CD14-positive monocyte (primary cell): ENCODE data around the gene EMC10. TPM values are rescaled to one million over a fixed set of nuclear protein-coding genes. Genes with fewer than 3 reads are reported as not detected.
A peak's percentile ranks its signal among the peaks of the same experiment; 100 is the strongest.

Experiments used
- DNase-seq, 3 donors: peaks; one replicate each; pipeline ENCODE4 v3.0.0-alpha.2; 2011 to 2022
- H2AFZ ChIP-seq: 2 replicates; pipeline ENCODE4 v1.6.0; 2012; ENCODE audit warnings: mild to moderate bottlenecking, low read depth, low read length, inconsistent platforms; ENCODE audit not compliant: insufficient read depth, poor library complexity, severe bottlenecking
- H3K27ac ChIP-seq, 2 donors: 1 replicate in 1 of 2; 2 replicates in 1 of 2; pipeline ENCODE4 v1.5.1; 2012 to 2013; ENCODE audit warnings: low read length in 2 of 2, control low read depth in 1 of 2, inconsistent platforms in 1 of 2, low read depth in 1 of 2, mild to moderate bottlenecking in 1 of 2
- H3K27me3 ChIP-seq, 2 donors: one replicate each; pipeline versions ENCODE4 v1.6.0 to v1.6.1; 2011 to 2013; ENCODE audit warnings: low read length in 2 of 2; ENCODE audit not compliant: control insufficient read depth in 2 of 2, insufficient read depth in 2 of 2
- H3K36me3 ChIP-seq, 2 donors: replicated peaks in 1 of 2; 1 replicate in 1 of 2; 2 replicates in 1 of 2; pipeline versions ENCODE4 v1.5.1 to v1.6.1; 2012 to 2013; ENCODE audit warnings: low read length in 2 of 2, control low read depth in 1 of 2, inconsistent platforms in 1 of 2, mild to moderate bottlenecking in 1 of 2; ENCODE audit not compliant: insufficient read depth in 2 of 2, control insufficient read depth in 1 of 2
- H3K4me1 ChIP-seq, 2 donors: 1 replicate in 1 of 2; 2 replicates in 1 of 2; pipeline versions ENCODE4 v1.5.1 to v1.6.1; 2012 to 2013; ENCODE audit warnings: low read length in 2 of 2, control low read depth in 1 of 2, inconsistent platforms in 1 of 2, mild to moderate bottlenecking in 1 of 2, moderate library complexity in 1 of 2; ENCODE audit not compliant: insufficient read depth in 2 of 2, control insufficient read depth in 1 of 2
- H3K4me2 ChIP-seq: replicated peaks from 2 replicates; pipeline ENCODE3; 2012; ENCODE audit warnings: low read length, moderate library complexity, mild to moderate bottlenecking; ENCODE audit not compliant: poor library complexity, severe bottlenecking; ENCODE audit errors: extremely low read depth
- H3K4me3 ChIP-seq, 3 experiments: fragments of 200-600 bp in 1 of 3; sonication (generic) in 1 of 3; replicated peaks in 1 of 3; 1 replicate in 2 of 3; 2 replicates in 1 of 3; pipeline ENCODE4 v1.5.1; 2011 to 2013; ENCODE audit warnings: low read length in 3 of 3, mild to moderate bottlenecking in 3 of 3, control low read depth in 2 of 3, low read depth in 2 of 3, inconsistent platforms in 1 of 3, moderate library complexity in 1 of 3
- H3K79me2 ChIP-seq: 2 replicates; pipeline ENCODE4 v1.6.0; 2012; ENCODE audit warnings: mild to moderate bottlenecking, control low read depth, inconsistent platforms, low read length, moderate library complexity; ENCODE audit not compliant: insufficient read depth
- H3K9ac ChIP-seq: 2 replicates; pipeline ENCODE4 v1.6.0; 2017; ENCODE audit warnings: low read length, mild to moderate bottlenecking; ENCODE audit not compliant: insufficient read depth, poor library complexity, severe bottlenecking
- H3K9me3 ChIP-seq, 2 donors: replicated peaks in 1 of 2; 1 replicate in 1 of 2; 2 replicates in 1 of 2; pipeline versions ENCODE4 v1.5.1 to v1.6.1; 2012 to 2013; ENCODE audit warnings: low read length in 2 of 2, control low read depth in 1 of 2; ENCODE audit not compliant: control insufficient read depth in 1 of 2, insufficient read depth in 1 of 2
- H4K20me1 ChIP-seq: 2 replicates; pipeline ENCODE4 v1.6.0; 2012; ENCODE audit warnings: mild to moderate bottlenecking, low read length, control low read depth, moderate library complexity; ENCODE audit not compliant: insufficient read depth
- H3K27ac Mint-ChIP-seq, 7 donors: one replicate each; pipeline ENCODE4 v1.8.0; 2020; ENCODE audit warnings: mild to moderate bottlenecking in 7 of 7, mixed read lengths in 7 of 7, moderate library complexity in 6 of 7, inconsistent platforms in 2 of 7
- H3K27me3 Mint-ChIP-seq, 3 donors: one replicate each; pipeline ENCODE4 v1.8.0; 2021 to 2022; ENCODE audit warnings: low read depth in 3 of 3, mild to moderate bottlenecking in 3 of 3, mixed read lengths in 3 of 3, moderate library complexity in 3 of 3, inconsistent platforms in 1 of 3
- H3K36me3 Mint-ChIP-seq, 2 donors: one replicate each; pipeline ENCODE4 v1.8.0; 2020; ENCODE audit warnings: mixed read lengths in 2 of 2, inconsistent platforms in 1 of 2, mild to moderate bottlenecking in 1 of 2
- H3K4me1 Mint-ChIP-seq: one replicate; pipeline ENCODE4 v1.8.0; 2020; ENCODE audit warnings: mild to moderate bottlenecking, mixed read lengths
- H3K4me3 Mint-ChIP-seq, 2 donors: one replicate each; pipeline ENCODE4 v1.8.0; 2020; ENCODE audit warnings: mild to moderate bottlenecking in 2 of 2, mixed read lengths in 2 of 2, moderate library complexity in 1 of 2
- H3K9me3 Mint-ChIP-seq, 7 donors: one replicate each; pipeline ENCODE4 v1.8.0; 2020 to 2022; ENCODE audit warnings: mixed read lengths in 7 of 7, mild to moderate bottlenecking in 6 of 7, moderate library complexity in 6 of 7, inconsistent platforms in 2 of 7
- CTCF ChIP-seq: fragments of 200-600 bp; IDR thresholded peaks from one replicate; pipeline ENCODE4 v1.8.0; 2022; ENCODE audit warnings: antibody characterized with exemption, mild to moderate bottlenecking
- WGBS: methylation state at CpG from one replicate; pipeline ENCODE4 v1.1.5; 2013; ENCODE audit warnings: missing lambda C conversion rate; ENCODE audit not compliant: insufficient coverage; 5-methylcytosine and 5-hydroxymethylcytosine counted together
- intact Hi-C, 2 donors: fragments of 100-400 bp; cut with micrococcal nuclease; formaldehyde crosslinking; loops; one replicate each; pipeline versions ENCODE4 v1.15.0 to v1.15.1; 2023
- polyA plus RNA-seq, 3 donors: library from polyadenylated mRNA; depleted of rRNA in 1 of 3; unstranded in 2 of 3; stranded (reverse) in 1 of 3; fragments of 300-500 nt in 2 of 3; fragments of >200 nt in 1 of 3; fragmentation: Illumina TruSeq in 2 of 3; gene quantifications; 1 replicate in 2 of 3; 2 replicates in 1 of 3; pipeline ENCODE4 v1.2.3, GENCODE V29; 2012 to 2021

The EMC10 gene
- polyA plus RNA-seq, 3 donors = 8.5 to 50.4 (median 9.3) TPM

- H3K36me3 ChIP-seq = no peaks in the 10 kb centered on the region
- H2AFZ ChIP-seq = peak within 1 kb of the TSS; percentile 83
- H3K4me2 ChIP-seq = peak within 1 kb of the TSS; percentile 83
- H3K9ac ChIP-seq = peak within 1 kb of the TSS; percentile 52
- no peak for TF ChIP-seq CTCF
- Mint-ChIP-seq H3K27me3 (peaks cover 14 to 32% (median 31%) of the 10 kb centered on the region in 3 donors), H3K4me1 (peaks cover 29% of the 10 kb centered on the region), H3K4me3 (peak within 1 kb of the TSS; percentile 82 to 96), H3K36me3 (no peaks in the 10 kb centered on the region), H3K9me3 (no peaks in the 10 kb centered on the region), H3K27ac (peak within 1 kb of the TSS; percentile 94 to 98 (median 96))
- peak within 1 kb of the TSS; percentile 71 for H3K27ac ChIP-seq
- intact Hi-C loops = loop anchor here in 1 of 2 donors (5.0 kb wide), 1 partner anchor 45 kb away; no protein-coding TSS in a partner anchor
- H3K4me3 ChIP-seq = peak within 1 kb of the TSS; percentile 53 to 65 (median 55)
- no peaks in the 10 kb centered on the region for H3K79me2 ChIP-seq
- peak in 1 of 3 donors; percentile 24 for DNase-seq
- peaks cover 0 to 10% of the 10 kb centered on the region in 2 donors for H3K27me3 ChIP-seq
- H4K20me1 ChIP-seq = no peaks in the 10 kb centered on the region
- peaks cover 27 to 36% of the 10 kb centered on the region in 2 donors for H3K4me1 ChIP-seq
- no peaks in the 10 kb centered on the region for H3K9me3 ChIP-seq
- 2% methylated on average over 35 of the region's 40 CpGs for WGBS
Measured at GRCh38 chr19:50432221-50433028, 43.9 kb upstream of the EMC10 start, which contains the start of gene MYBPC2. TSS of gene MYBPC2 (plus strand) at chr19:50432892. CDS start at chr19:50432954, 62 bp downstream.

- Histone ChIP-seq H3K36me3 (no peaks in the 10 kb centered on the region), H3K4me1 (peaks cover 18 to 26% of the 10 kb centered on the region in 2 donors), H3K4me2 (no peak overlapping the region), H3K27me3 (peaks cover 0 to 10% of the 10 kb centered on the region in 2 donors), H3K9me3 (no peaks in the 10 kb centered on the region), H2AFZ (no peak overlapping the region), H3K4me3 (no peak overlapping the region), H3K9ac (no peak overlapping the region), H4K20me1 (no peaks in the 10 kb centered on the region), H3K27ac (no peak overlapping the region), H3K79me2 (no peaks in the 10 kb centered on the region)
- peak overlapping the region in 1 of 2 donors; percentile 84 for H3K4me3 Mint-ChIP-seq
- H3K9me3 Mint-ChIP-seq = no peaks in the 10 kb centered on the region
- H3K36me3 Mint-ChIP-seq = no peaks in the 10 kb centered on the region
- H3K27ac Mint-ChIP-seq = peak overlapping the region in 3 of 7 donors; percentile 3 to 14 (median 4)
- intact Hi-C loops = loop anchor here in 1 of 2 donors (5.0 kb wide), 1 partner anchor 46 kb away; no protein-coding TSS in a partner anchor
- no peak for DNase-seq
- peaks cover 16 to 37% (median 32%) of the 10 kb centered on the region in 3 donors for H3K27me3 Mint-ChIP-seq
- H3K4me1 Mint-ChIP-seq = peaks cover 25% of the 10 kb centered on the region
- no peak for TF ChIP-seq CTCF
- 89% methylated on average over 15 of the region's 19 CpGs for WGBS
Measured at GRCh38 chr19:50433201-50434180, 42.8 kb upstream of the EMC10 start.
